Embryonic facial prominence (tissue), 1 donor: ENCODE data around the gene PLA2G2F.

Source experiments
- DNase-seq: peaks from one replicate; pipeline ENCODE4 v3.0.0-alpha.2; 2016; ENCODE audit errors: extremely low spot score

The PLA2G2F gene

GRCh38 chr1:20189664-20190063, 50.5 kb downstream of the PLA2G2F start:
- no peak for DNase-seq

GRCh38 chr1:20190256-20191160, 51.4 kb downstream of the PLA2G2F start:
- no peak for DNase-seq

- DNase-seq, result no peak
These were observed 52.2 kb downstream of the PLA2G2F start for GRCh38 chr1:20191266-20191825.

GRCh38 chr1:20192364-20192763, 53.2 kb downstream of the PLA2G2F start:
- DNase-seq, result no peak

- no peak for DNase-seq
These were observed 53.8 kb downstream of the PLA2G2F start for GRCh38 chr1:20192871-20193411.

- no peak for DNase-seq
These were observed 55.1 kb downstream of the PLA2G2F start for GRCh38 chr1:20194224-20194623.

GRCh38 chr1:20194757-20195461, 55.8 kb downstream of the PLA2G2F start:
- no peak for DNase-seq

GRCh38 chr1:20195462-20195780, 56.3 kb downstream of the PLA2G2F start:
- no peak for DNase-seq

- DNase-seq, result no peak
These were observed 58.2 kb downstream of the PLA2G2F start for GRCh38 chr1:20197329-20197791.

- DNase-seq, result no peak
These were observed 59.2 kb downstream of the PLA2G2F start for GRCh38 chr1:20198296-20198695.

- no peak for DNase-seq
These were observed 59.8 kb downstream of the PLA2G2F start for GRCh38 chr1:20198918-20199317.

GRCh38 chr1:20199403-20199802, 60.3 kb downstream of the PLA2G2F start:
- DNase-seq, result no peak

GRCh38 chr1:20199840-20200239, 60.7 kb downstream of the PLA2G2F start:
- DNase-seq, result no peak
